Urinary bladder (tissue), 4 donors: ENCODE results near the gene AFF3. TPM values are rescaled to one million over a fixed set of nuclear protein-coding genes. Genes with fewer than 3 reads are reported as not detected.

ENCODE experiments used
- DNase-seq: peaks from one replicate; pipeline ENCODE4 v3.0.0-alpha.2; 2015; ENCODE audit errors: extremely low spot score
- H3K27ac ChIP-seq: one replicate; pipeline ENCODE4 v1.5.1; 2013; ENCODE audit warnings: low read depth, mild to moderate bottlenecking, moderate library complexity
- H3K36me3 ChIP-seq: one replicate; pipeline ENCODE4 v1.6.1; 2013; ENCODE audit warnings: mild to moderate bottlenecking, moderate library complexity; ENCODE audit not compliant: insufficient read depth
- H3K4me1 ChIP-seq: one replicate; pipeline ENCODE4 v1.6.1; 2013; ENCODE audit warnings: mild to moderate bottlenecking, moderate library complexity; ENCODE audit not compliant: insufficient read depth
- H3K4me3 ChIP-seq: one replicate; pipeline ENCODE4 v1.5.1; 2013; ENCODE audit warnings: low read depth, low read length
- WGBS: extraction: QIAGEN DNeasy Blood & Tissue Kit; methylation state at CpG from one replicate; pipeline ENCODE4 v1.1.7; 2013; 5-methylcytosine and 5-hydroxymethylcytosine counted together
- polyA plus RNA-seq: library from polyadenylated mRNA; stranded (reverse); fragments of 200-250 nt; gene quantifications from one replicate; pipeline ENCODE4 v1.2.3, GENCODE V29; 2013
- total RNA-seq: library from RNA; depleted of rRNA; stranded (reverse); fragments of >200 nt; gene quantifications from one replicate; pipeline ENCODE4 v1.2.3, GENCODE V29; 2014
- donor health status: healthy with polysubstance abuse.
- donor health status: healthy.

AFF3 gene
- total and polyA plus RNA-seq, 2 donors: 15.1 to 43.5 TPM

- peaks cover 3% of the 10 kb centered on the region for H3K4me1 ChIP-seq
- no peak overlapping the region for H3K27ac ChIP-seq
- H3K4me3 ChIP-seq: no peak overlapping the region
- H3K36me3 ChIP-seq: no peaks in the 10 kb centered on the region
- DNase-seq: no peak
- 80% methylated on average over 4 of the region's 4 CpGs for WGBS
Observed at GRCh38 chr2:99571533-99571932, 570.9 kb downstream of the AFF3 start.

- no peak for DNase-seq
- Histone ChIP-seq H3K27ac (no peak overlapping the region), H3K4me1 (peaks cover 3% of the 10 kb centered on the region), H3K4me3 (no peak overlapping the region), H3K36me3 (no peaks in the 10 kb centered on the region)
- WGBS: 86% methylated on average over 4 of the region's 4 CpGs
Observed at GRCh38 chr2:99571021-99571420, 571.4 kb downstream of the AFF3 start.

GRCh38 chr2:99569386-99569785 is 573.0 kb downstream of the AFF3 start:
- DNase-seq: no peak
- no peaks in the 10 kb centered on the region for H3K36me3 ChIP-seq
- H3K4me1 ChIP-seq: peaks cover 2% of the 10 kb centered on the region
- H3K27ac ChIP-seq: no peak overlapping the region
- no peak overlapping the region for H3K4me3 ChIP-seq
- 95% methylated on average over 5 of the region's 5 CpGs for WGBS

GRCh38 chr2:99565227-99565626 is 577.2 kb downstream of the AFF3 start:
- Histone ChIP-seq H3K4me3 (no peak overlapping the region), H3K36me3 (no peaks in the 10 kb centered on the region), H3K27ac (no peak overlapping the region), H3K4me1 (no peaks in the 10 kb centered on the region)
- no peak for DNase-seq
- 84% methylated on average over 7 of the region's 7 CpGs for WGBS

- DNase-seq: no peak
- Histone ChIP-seq H3K36me3 (no peaks in the 10 kb centered on the region), H3K4me1 (no peaks in the 10 kb centered on the region), H3K4me3 (no peak overlapping the region), H3K27ac (no peak overlapping the region)
- 87% methylated on average over 2 of the region's 2 CpGs for WGBS
Observed at GRCh38 chr2:99562516-99562915, 579.9 kb downstream of the AFF3 start.

- Histone ChIP-seq H3K4me3 (no peak overlapping the region), H3K4me1 (no peaks in the 10 kb centered on the region), H3K27ac (no peak overlapping the region), H3K36me3 (no peaks in the 10 kb centered on the region)
- DNase-seq: no peak
- WGBS: 83% methylated on average over 3 of the region's 3 CpGs
Observed at GRCh38 chr2:99561804-99562203, 580.6 kb downstream of the AFF3 start.

GRCh38 chr2:99559075-99559662 is 583.2 kb downstream of the AFF3 start:
- H3K36me3 ChIP-seq: no peaks in the 10 kb centered on the region
- peak; percentile 42 for DNase-seq
- H3K4me1 ChIP-seq: no peaks in the 10 kb centered on the region
- no peak overlapping the region for H3K27ac ChIP-seq
- no peak overlapping the region for H3K4me3 ChIP-seq
- WGBS: 5% methylated on average over 17 of the region's 17 CpGs

- 87% methylated on average over 2 of the region's 2 CpGs for WGBS
- DNase-seq: no peak
- no peak overlapping the region for H3K27ac ChIP-seq
- no peak overlapping the region for H3K4me3 ChIP-seq
- no peaks in the 10 kb centered on the region for H3K36me3 ChIP-seq
- H3K4me1 ChIP-seq: no peaks in the 10 kb centered on the region
Observed at GRCh38 chr2:99555404-99555803, 587.0 kb downstream of the AFF3 start.

- H3K4me1 ChIP-seq: no peaks in the 10 kb centered on the region
- H3K36me3 ChIP-seq: no peaks in the 10 kb centered on the region
- 86% methylated on average over 3 of the region's 3 CpGs for WGBS
- no peak overlapping the region for H3K4me3 ChIP-seq
- DNase-seq: no peak
- no peak overlapping the region for H3K27ac ChIP-seq
Observed at GRCh38 chr2:99554871-99555270, 587.5 kb downstream of the AFF3 start.

GRCh38 chr2:99554238-99554637 is 588.2 kb downstream of the AFF3 start:
- Histone ChIP-seq H3K27ac (no peak overlapping the region), H3K4me3 (no peak overlapping the region), H3K36me3 (no peaks in the 10 kb centered on the region), H3K4me1 (no peaks in the 10 kb centered on the region)
- DNase-seq: no peak
- 64% methylated on average over 23 of the region's 23 CpGs for WGBS

GRCh38 chr2:99552529-99552928 is 589.9 kb downstream of the AFF3 start:
- Histone ChIP-seq H3K36me3 (no peaks in the 10 kb centered on the region), H3K4me3 (no peak overlapping the region), H3K27ac (no peak overlapping the region), H3K4me1 (no peaks in the 10 kb centered on the region)
- DNase-seq: no peak
- WGBS: 81% methylated on average over 2 of the region's 2 CpGs

- H3K36me3 ChIP-seq: no peaks in the 10 kb centered on the region
- no peak overlapping the region for H3K27ac ChIP-seq
- WGBS: 78% methylated on average over 5 of the region's 5 CpGs
Observed at GRCh38 chr2:99550368-99550767, 592.0 kb downstream of the AFF3 start.

GRCh38 chr2:99545604-99546003 is 596.8 kb downstream of the AFF3 start:
- 59% methylated on average over 3 of the region's 3 CpGs for WGBS
- Histone ChIP-seq H3K27ac (no peak overlapping the region), H3K4me1 (no peaks in the 10 kb centered on the region), H3K36me3 (no peaks in the 10 kb centered on the region), H3K4me3 (no peak overlapping the region)
- no peak for DNase-seq

More at GRCh38 chr2:99550368-99550767, 592.0 kb downstream of the AFF3 start:
- Histone ChIP-seq H3K4me1 (no peaks in the 10 kb centered on the region), H3K4me3 (no peak overlapping the region)
- no peak for DNase-seq

GRCh38 chr2:99545066-99545465 is 597.3 kb downstream of the AFF3 start:
- Histone ChIP-seq H3K36me3 (no peaks in the 10 kb centered on the region), H3K4me1 (no peaks in the 10 kb centered on the region), H3K4me3 (no peak overlapping the region), H3K27ac (no peak overlapping the region)
- WGBS: 67% methylated on average over 1 of the region's 1 CpG
- DNase-seq: no peak

- Histone ChIP-seq H3K36me3 (no peaks in the 10 kb centered on the region), H3K27ac (no peak overlapping the region), H3K4me1 (no peaks in the 10 kb centered on the region), H3K4me3 (no peak overlapping the region)
- 71% methylated on average over 6 of the region's 6 CpGs for WGBS
- no peak for DNase-seq
Observed at GRCh38 chr2:99544608-99545007, 597.8 kb downstream of the AFF3 start.
